Subcutaneous adipose tissue (tissue), 4 donors: ENCODE measurements around the gene CORO2B. TPM values are rescaled to one million over a fixed set of nuclear protein-coding genes. Genes with fewer than 3 reads are reported as not detected.

Experiments used
- total RNA-seq, 4 donors: library from RNA; depleted of rRNA; stranded (reverse); fragments of >200 nt; gene quantifications; one replicate each; pipeline ENCODE4 v1.1.0, GENCODE V29; 2016
- TF ChIP-seq, protein P1 (sequence below): fragments of 450-650 bp; IDR thresholded peaks from one replicate; pipeline ENCODE4 v1.5.1; 2016; ENCODE audit warnings: low read depth, mild to moderate bottlenecking, control low read depth, antibody characterized with exemption, moderate library complexity

Gene CORO2B
- total RNA-seq, 4 donors from 2014 or later = 5.4 to 15.3 (median 9.7) TPM

- TF ChIP-seq, protein P1, sequence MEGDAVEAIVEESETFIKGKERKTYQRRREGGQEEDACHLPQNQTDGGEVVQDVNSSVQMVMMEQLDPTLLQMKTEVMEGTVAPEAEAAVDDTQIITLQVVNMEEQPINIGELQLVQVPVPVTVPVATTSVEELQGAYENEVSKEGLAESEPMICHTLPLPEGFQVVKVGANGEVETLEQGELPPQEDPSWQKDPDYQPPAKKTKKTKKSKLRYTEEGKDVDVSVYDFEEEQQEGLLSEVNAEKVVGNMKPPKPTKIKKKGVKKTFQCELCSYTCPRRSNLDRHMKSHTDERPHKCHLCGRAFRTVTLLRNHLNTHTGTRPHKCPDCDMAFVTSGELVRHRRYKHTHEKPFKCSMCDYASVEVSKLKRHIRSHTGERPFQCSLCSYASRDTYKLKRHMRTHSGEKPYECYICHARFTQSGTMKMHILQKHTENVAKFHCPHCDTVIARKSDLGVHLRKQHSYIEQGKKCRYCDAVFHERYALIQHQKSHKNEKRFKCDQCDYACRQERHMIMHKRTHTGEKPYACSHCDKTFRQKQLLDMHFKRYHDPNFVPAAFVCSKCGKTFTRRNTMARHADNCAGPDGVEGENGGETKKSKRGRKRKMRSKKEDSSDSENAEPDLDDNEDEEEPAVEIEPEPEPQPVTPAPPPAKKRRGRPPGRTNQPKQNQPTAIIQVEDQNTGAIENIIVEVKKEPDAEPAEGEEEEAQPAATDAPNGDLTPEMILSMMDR = no peak
Observed at GRCh38 chr15:68667800-68668625, 89.2 kb downstream of the CORO2B start.

DNA sequence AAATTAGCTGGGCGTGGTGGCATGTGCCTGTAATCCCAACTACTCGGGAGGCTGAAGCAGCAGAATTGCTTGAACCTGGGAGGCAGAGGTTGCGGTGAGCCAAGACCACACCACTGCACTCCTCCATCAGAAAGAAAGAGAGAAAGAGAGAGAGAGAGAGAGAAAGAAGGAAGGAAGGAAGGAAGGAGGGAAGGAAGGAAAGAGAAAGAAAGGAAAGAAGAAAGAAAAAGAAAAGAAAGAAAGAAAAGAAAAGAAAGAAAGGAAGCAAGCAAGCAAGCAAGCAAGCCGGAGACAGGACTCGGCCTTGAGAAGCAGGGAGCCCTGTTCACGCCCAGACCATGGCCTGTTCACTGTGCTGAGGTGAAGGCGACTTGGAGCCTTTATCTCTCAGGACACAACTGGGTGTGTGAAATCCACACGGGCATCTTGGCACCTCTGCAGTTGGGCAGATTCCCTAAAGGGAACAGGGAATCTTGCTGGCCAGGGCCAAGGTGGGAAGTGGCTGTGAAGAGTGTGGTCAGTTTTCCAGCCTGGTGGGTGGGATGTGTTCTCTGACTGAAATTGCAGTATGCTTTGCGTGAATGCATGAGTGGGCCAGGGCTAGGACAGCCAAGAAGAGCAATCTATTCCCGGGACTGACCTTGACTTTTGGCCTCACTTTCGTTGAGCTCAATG, 90.3 kb downstream of the CORO2B start:
- TF ChIP-seq, protein P1 = no peak

DNA sequence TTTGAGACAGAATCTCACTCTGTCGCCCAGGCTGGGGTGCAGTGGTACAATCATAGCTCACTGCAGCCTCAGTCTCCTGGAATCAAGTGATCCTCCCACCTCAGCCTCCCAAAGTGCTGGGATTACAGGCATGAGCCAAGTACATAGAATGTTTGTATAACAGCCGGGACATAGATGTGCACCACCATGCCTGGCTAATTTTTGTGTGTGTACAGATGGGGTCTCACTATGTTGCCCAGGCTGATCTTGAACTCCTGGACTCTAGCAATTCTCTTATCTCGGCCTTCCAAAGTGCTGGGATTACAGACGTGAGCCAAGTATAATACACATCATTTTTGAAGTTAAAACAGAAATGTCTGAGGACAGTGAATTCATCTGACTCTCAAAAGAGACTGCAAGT, 93.5 kb downstream of the CORO2B start:
- TF ChIP-seq, protein P1 = no peak

GRCh38 chr15:68672781-68673205, 94.0 kb downstream of the CORO2B start:
- TF ChIP-seq, protein P1 = no peak

- TF ChIP-seq, protein P1 = no peak
Observed at GRCh38 chr15:68674975-68675374, 96.2 kb downstream of the CORO2B start.

DNA sequence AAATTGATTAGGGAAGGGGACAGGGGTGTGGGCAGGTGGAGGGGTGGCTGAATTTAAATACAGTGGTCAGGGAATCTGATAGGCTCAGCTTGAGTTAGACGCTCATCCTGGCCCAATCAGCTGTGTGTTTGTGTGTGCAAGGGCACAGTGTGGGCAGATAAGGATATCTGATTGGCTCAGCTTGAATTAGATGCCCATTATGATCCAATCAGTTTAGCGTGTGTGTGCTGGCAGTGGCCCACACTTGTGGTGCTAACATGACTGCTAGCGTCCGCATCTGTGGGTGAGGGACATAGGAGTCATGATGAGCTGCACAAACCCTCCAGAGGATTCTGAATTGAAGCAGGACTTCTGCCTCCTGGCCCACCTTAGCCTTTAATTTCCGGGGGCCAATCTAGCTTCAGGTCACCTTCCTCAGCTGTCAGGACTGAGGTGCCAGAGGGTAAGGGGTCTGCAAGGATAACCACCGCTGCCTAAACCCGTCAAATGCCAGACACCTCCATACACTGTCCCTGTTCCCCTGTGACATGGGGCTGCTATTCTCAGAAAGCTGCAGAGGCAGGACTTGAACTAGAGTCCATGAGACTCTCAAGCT, 97.3 kb downstream of the CORO2B start:
- TF ChIP-seq, protein P1 = no peak

- TF ChIP-seq, protein P1 = no peak
Observed at GRCh38 chr15:68676926-68677325, 98.1 kb downstream of the CORO2B start.
